Measurements from ENCODE around the gene RGS21. TPM values are rescaled to one million over a fixed set of nuclear protein-coding genes. Genes with fewer than 3 reads are reported as not detected.

Gene RGS21
- polyA plus RNA-seq, 1 donor = 0.04 TPM

GRCh38 chr1:192376374-192376773, 59.6 kb downstream of the RGS21 start:
- Histone ChIP-seq H3K27ac (ENCODE audit: low read length) (no peak overlapping the region), H3K9me3 (ENCODE audit: control insufficient read depth, low read depth, low read length) (no peaks in the 10 kb centered on the region), H3K36me3 (ENCODE audit: control insufficient read depth, insufficient read depth, low read length) (no peaks in the 10 kb centered on the region), H3K4me1 (ENCODE audit: control insufficient read depth, insufficient read depth, low read length) (no peaks in the 10 kb centered on the region), H3K27me3 (ENCODE audit: control insufficient read depth, insufficient read depth, low read length) (no peaks in the 10 kb centered on the region), H3K4me3 (ENCODE audit: low read length) (no peak overlapping the region)
- DNase-seq = no peak
- WGBS (ENCODE audit: insufficient coverage, low lambda C conversion rate) = 100% methylated on average over 1 of the region's 3 CpGs

DNA sequence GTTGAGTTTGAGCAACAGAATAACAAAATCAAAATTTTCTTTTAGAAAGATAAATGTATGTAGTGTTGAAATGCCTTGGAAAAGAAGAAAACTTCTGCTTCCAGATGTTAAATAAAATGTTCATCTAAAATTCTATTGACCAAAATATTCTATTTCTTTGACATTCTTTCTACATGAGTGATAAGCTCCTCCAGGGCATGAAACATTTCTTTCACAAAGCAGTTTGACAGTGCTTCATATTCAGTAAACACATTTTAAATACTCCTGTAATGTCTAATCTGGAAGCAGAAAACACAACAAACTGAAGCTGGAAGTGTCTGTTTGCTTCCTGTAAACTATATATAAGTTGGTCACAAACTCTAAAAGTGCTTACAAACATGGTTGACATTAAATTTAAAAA, 61.5 kb downstream of the RGS21 start:
- DNase-seq = no peak
- Histone ChIP-seq H3K27ac (ENCODE audit: low read length) (no peak overlapping the region), H3K9me3 (ENCODE audit: control insufficient read depth, low read depth, low read length) (no peaks in the 10 kb centered on the region), H3K4me3 (ENCODE audit: low read length) (no peak overlapping the region), H3K27me3 (ENCODE audit: control insufficient read depth, insufficient read depth, low read length) (no peaks in the 10 kb centered on the region), H3K4me1 (ENCODE audit: control insufficient read depth, insufficient read depth, low read length) (no peaks in the 10 kb centered on the region), H3K36me3 (ENCODE audit: control insufficient read depth, insufficient read depth, low read length) (no peaks in the 10 kb centered on the region)

DNA sequence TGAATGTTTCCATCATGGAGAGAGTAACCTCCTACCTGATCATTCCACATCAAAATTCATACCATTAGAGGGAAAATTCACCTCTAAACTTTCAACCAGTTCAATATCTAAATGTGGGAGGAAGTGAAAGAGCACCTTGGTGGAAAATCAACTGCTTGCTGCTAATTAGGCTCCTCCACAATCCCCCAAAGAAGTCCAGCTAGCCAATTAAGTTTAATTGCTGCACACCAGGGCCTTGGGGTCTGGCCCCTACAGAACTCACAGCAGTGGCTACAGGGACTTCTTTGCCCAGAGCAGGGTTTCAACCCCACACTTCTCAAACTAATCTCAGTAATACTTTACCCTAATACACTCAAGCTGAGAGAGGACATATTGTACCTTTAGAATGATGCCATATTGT, 62.1 kb downstream of the RGS21 start:
- H3K9me3 ChIP-seq (ENCODE audit: control insufficient read depth, low read depth, low read length) = no peaks in the 10 kb centered on the region
- no peaks in the 10 kb centered on the region for H3K4me1 ChIP-seq (ENCODE audit: control insufficient read depth, insufficient read depth, low read length)
- no peak overlapping the region for H3K27ac ChIP-seq (ENCODE audit: low read length)
- DNase-seq = no peak
- no peak overlapping the region for H3K4me3 ChIP-seq (ENCODE audit: low read length)
- H3K27me3 ChIP-seq (ENCODE audit: control insufficient read depth, insufficient read depth, low read length) = no peaks in the 10 kb centered on the region
- no peaks in the 10 kb centered on the region for H3K36me3 ChIP-seq (ENCODE audit: control insufficient read depth, insufficient read depth, low read length)

GRCh38 chr1:192379554-192379953, 62.8 kb downstream of the RGS21 start:
- 100% methylated on average over 1 of the region's 2 CpGs for WGBS (ENCODE audit: insufficient coverage, low lambda C conversion rate)
- no peak overlapping the region for H3K4me3 ChIP-seq (ENCODE audit: low read length)
- DNase-seq = no peak

DNA sequence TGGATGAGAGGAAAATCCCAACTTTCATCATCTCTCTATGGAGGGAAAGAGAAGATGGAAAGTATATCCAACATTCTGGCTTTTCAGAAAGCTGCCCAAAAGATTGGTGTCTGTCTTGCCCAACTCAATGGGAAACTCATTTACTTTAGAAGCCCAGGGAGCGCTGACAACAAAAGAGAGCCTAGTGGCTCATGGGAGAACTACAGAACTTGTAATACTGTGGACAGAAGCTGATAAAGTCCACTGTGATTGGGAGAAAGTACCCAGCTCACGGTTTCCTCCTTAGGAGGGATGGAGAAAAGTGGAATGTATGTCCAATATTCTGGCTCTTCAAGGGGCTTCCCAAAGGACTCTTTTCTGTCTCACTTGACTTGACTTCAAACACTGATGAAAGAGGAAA, 66.0 kb downstream of the RGS21 start:
- H3K9me3 ChIP-seq (ENCODE audit: control insufficient read depth, low read depth, low read length) = no peaks in the 10 kb centered on the region
- H3K36me3 ChIP-seq (ENCODE audit: control insufficient read depth, insufficient read depth, low read length) = no peaks in the 10 kb centered on the region
- H3K4me1 ChIP-seq (ENCODE audit: control insufficient read depth, insufficient read depth, low read length) = no peaks in the 10 kb centered on the region
- no peaks in the 10 kb centered on the region for H3K27me3 ChIP-seq (ENCODE audit: control insufficient read depth, insufficient read depth, low read length)
- H3K27ac ChIP-seq (ENCODE audit: low read length) = no peak overlapping the region
- H3K4me3 ChIP-seq (ENCODE audit: low read length) = no peak overlapping the region
- WGBS (ENCODE audit: insufficient coverage, low lambda C conversion rate) = no CpG with 5 or more reads among the region's 2 CpGs
- DNase-seq = no peak

More at GRCh38 chr1:192379554-192379953, 62.8 kb downstream of the RGS21 start:
- Histone ChIP-seq H3K36me3 (ENCODE audit: control insufficient read depth, insufficient read depth, low read length) (no peaks in the 10 kb centered on the region), H3K4me1 (ENCODE audit: control insufficient read depth, insufficient read depth, low read length) (no peaks in the 10 kb centered on the region), H3K27me3 (ENCODE audit: control insufficient read depth, insufficient read depth, low read length) (no peaks in the 10 kb centered on the region), H3K9me3 (ENCODE audit: control insufficient read depth, low read depth, low read length) (no peaks in the 10 kb centered on the region), H3K27ac (ENCODE audit: low read length) (no peak overlapping the region)

DNA sequence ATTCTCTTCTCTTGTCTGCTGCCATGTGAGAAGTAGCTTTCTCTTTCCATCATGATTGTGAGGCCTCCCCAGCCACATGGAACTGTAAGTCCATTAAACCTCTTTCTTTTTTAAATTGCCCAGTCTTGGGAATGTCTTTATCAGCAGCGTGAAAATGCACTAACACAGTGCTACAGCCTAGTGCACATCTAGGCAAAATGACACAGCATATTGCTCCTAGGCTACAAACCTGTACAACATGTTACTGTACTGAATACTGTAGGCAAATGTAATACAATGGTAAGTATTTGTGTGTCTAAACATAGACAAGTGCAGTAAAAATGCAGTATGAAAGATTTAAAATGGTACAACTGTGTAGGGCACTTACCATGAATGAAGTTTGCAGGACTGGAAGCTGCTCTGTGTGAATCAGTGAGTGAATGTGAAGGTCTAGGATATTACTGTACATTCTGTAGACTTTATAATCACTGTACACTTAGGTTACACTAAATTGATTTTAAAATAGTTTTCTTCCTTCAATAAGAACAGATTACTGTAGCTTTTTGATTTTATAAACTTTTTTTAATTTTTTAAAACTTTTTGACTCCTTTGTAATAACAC, 69.4 kb downstream of the RGS21 start:
- Histone ChIP-seq H3K27me3 (ENCODE audit: control insufficient read depth, insufficient read depth, low read length) (no peaks in the 10 kb centered on the region), H3K27ac (ENCODE audit: low read length) (no peak overlapping the region), H3K36me3 (ENCODE audit: control insufficient read depth, insufficient read depth, low read length) (no peaks in the 10 kb centered on the region), H3K9me3 (ENCODE audit: control insufficient read depth, low read depth, low read length) (no peaks in the 10 kb centered on the region), H3K4me1 (ENCODE audit: control insufficient read depth, insufficient read depth, low read length) (no peaks in the 10 kb centered on the region), H3K4me3 (ENCODE audit: low read length) (no peak overlapping the region)
- DNase-seq = no peak
- no CpG with 5 or more reads among the region's 1 CpG for WGBS (ENCODE audit: insufficient coverage, low lambda C conversion rate)

DNA sequence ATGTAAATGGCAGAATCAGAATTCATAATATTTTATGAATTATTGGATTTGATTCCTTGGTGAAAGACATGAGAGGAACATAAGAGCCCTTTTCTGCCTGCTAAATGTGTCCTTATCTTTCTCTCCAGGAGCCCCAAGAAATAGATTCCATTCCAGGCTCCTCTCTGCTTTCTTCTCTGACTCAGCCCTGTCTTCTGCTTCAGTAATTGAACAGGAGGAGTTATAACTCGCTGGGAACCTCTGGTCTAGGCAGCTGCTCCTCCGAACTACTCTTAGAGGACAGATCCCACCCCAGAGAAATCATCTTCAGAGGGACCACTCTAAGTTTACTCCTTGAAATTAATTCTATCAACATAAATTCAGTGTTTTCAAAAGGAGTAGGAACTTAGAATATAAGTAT, 78.4 kb downstream of the RGS21 start:
- DNase-seq = no peak
- Histone ChIP-seq H3K27ac (ENCODE audit: low read length) (no peak overlapping the region), H3K9me3 (ENCODE audit: control insufficient read depth, low read depth, low read length) (no peaks in the 10 kb centered on the region), H3K4me3 (ENCODE audit: low read length) (no peak overlapping the region), H3K36me3 (ENCODE audit: control insufficient read depth, insufficient read depth, low read length) (no peaks in the 10 kb centered on the region), H3K4me1 (ENCODE audit: control insufficient read depth, insufficient read depth, low read length) (peaks cover 4% of the 10 kb centered on the region), H3K27me3 (ENCODE audit: control insufficient read depth, insufficient read depth, low read length) (no peaks in the 10 kb centered on the region)
- WGBS (ENCODE audit: insufficient coverage, low lambda C conversion rate) = no CpG with 5 or more reads among the region's 2 CpGs

DNA sequence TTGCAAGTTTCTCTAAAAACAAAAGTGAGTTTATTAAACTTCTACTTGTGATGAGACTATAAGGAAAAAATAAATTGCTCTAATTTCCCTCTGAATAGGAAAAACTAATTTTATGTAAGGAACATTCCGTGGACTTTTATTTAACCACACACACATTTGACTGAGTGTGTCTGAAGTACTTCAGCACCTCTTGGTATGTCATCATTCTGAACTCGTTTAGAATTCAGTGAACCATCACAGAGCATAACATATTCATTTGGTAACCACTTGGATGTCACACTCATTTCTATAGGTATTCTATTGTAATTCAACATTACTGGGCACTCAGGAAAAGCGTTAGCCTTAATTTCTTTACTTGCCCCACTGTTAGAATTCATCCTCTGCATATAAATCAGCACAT, 79.1 kb downstream of the RGS21 start:
- Histone ChIP-seq H3K9me3 (ENCODE audit: control insufficient read depth, low read depth, low read length) (no peaks in the 10 kb centered on the region), H3K36me3 (ENCODE audit: control insufficient read depth, insufficient read depth, low read length) (no peaks in the 10 kb centered on the region), H3K27me3 (ENCODE audit: control insufficient read depth, insufficient read depth, low read length) (no peaks in the 10 kb centered on the region), H3K4me1 (ENCODE audit: control insufficient read depth, insufficient read depth, low read length) (peaks cover 4% of the 10 kb centered on the region), H3K4me3 (ENCODE audit: low read length) (no peak overlapping the region), H3K27ac (ENCODE audit: low read length) (no peak overlapping the region)
- WGBS (ENCODE audit: insufficient coverage, low lambda C conversion rate) = 100% methylated on average over 1 of the region's 3 CpGs
- no peak for DNase-seq

- DNase-seq = peak in 1 of 2 donors; percentile 41
- WGBS (ENCODE audit: insufficient coverage, low lambda C conversion rate) = no CpG with 5 or more reads among the region's 4 CpGs
Observed at GRCh38 chr1:192399161-192399560, 82.4 kb downstream of the RGS21 start.

DNA sequence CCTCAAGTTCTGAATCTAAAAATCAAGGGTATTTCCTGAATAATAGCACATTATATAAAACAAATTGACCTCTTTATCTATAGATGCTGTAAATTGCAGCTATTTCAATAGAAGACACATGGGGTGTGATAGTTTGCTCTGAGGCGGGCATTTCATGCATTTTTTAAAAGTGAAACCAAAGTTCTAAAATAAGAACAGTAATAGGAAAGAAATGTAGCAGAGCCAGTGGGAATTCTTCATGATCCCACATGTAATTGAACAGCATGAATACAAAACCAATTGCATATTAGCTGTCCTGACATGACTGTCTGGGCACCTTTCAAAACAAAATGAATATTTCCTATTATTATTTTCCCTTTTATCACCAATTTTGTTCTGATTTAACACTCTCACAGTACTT, 85.0 kb downstream of the RGS21 start:
- DNase-seq = peak in 1 of 2 donors; percentile 42

More at GRCh38 chr1:192399161-192399560, 82.4 kb downstream of the RGS21 start:
- H3K36me3 ChIP-seq (ENCODE audit: control insufficient read depth, insufficient read depth, low read length) = no peaks in the 10 kb centered on the region
- no peak overlapping the region for H3K27ac ChIP-seq (ENCODE audit: low read length)
- peaks cover 17% of the 10 kb centered on the region for H3K4me1 ChIP-seq (ENCODE audit: control insufficient read depth, insufficient read depth, low read length)
- no peaks in the 10 kb centered on the region for H3K9me3 ChIP-seq (ENCODE audit: control insufficient read depth, low read depth, low read length)
- H3K27me3 ChIP-seq (ENCODE audit: control insufficient read depth, insufficient read depth, low read length) = no peaks in the 10 kb centered on the region
- H3K4me3 ChIP-seq (ENCODE audit: low read length) = no peak overlapping the region

GRCh38 chr1:192402571-192402970, 85.8 kb downstream of the RGS21 start:
- H3K27ac ChIP-seq (ENCODE audit: low read length) = peak overlapping the region; percentile 42
- H3K9me3 ChIP-seq (ENCODE audit: control insufficient read depth, low read depth, low read length) = no peaks in the 10 kb centered on the region
- peaks cover 17% of the 10 kb centered on the region for H3K4me1 ChIP-seq (ENCODE audit: control insufficient read depth, insufficient read depth, low read length)
- peak; percentile 64 to 85 for DNase-seq
- H3K36me3 ChIP-seq (ENCODE audit: control insufficient read depth, insufficient read depth, low read length) = no peaks in the 10 kb centered on the region
- H3K27me3 ChIP-seq (ENCODE audit: control insufficient read depth, insufficient read depth, low read length) = no peaks in the 10 kb centered on the region
- no peak overlapping the region for H3K4me3 ChIP-seq (ENCODE audit: low read length)

More for the DNA sequence above, 85.0 kb downstream of the RGS21 start:
- Histone ChIP-seq H3K27me3 (ENCODE audit: control insufficient read depth, insufficient read depth, low read length) (no peaks in the 10 kb centered on the region), H3K4me1 (ENCODE audit: control insufficient read depth, insufficient read depth, low read length) (peaks cover 17% of the 10 kb centered on the region), H3K27ac (ENCODE audit: low read length) (peak overlapping the region; percentile 42), H3K4me3 (ENCODE audit: low read length) (no peak overlapping the region), H3K9me3 (ENCODE audit: control insufficient read depth, low read depth, low read length) (no peaks in the 10 kb centered on the region), H3K36me3 (ENCODE audit: control insufficient read depth, insufficient read depth, low read length) (no peaks in the 10 kb centered on the region)
- 20% methylated on average over 1 of the region's 1 CpG for WGBS (ENCODE audit: insufficient coverage, low lambda C conversion rate)
